Stimulated activated CD4-positive, alpha-beta T cell treated with anti-CD3 and anti-CD28 coated beads, Interleukin-4, amount 100 ng/mL, for 4 hours (primary cell): Measurements from ENCODE around the gene LRMDA.
"Not testable (repeated sequence)": the region's sequence is repeated elsewhere in the genome, so short reads cannot be mapped to it uniquely, and the experiment has no call there.

ENCODE experiments used
- DNase-seq, 2 experiments: peaks; one replicate each; pipeline ENCODE4 v3.0.0-alpha.2; 2020

The LRMDA gene

DNA sequence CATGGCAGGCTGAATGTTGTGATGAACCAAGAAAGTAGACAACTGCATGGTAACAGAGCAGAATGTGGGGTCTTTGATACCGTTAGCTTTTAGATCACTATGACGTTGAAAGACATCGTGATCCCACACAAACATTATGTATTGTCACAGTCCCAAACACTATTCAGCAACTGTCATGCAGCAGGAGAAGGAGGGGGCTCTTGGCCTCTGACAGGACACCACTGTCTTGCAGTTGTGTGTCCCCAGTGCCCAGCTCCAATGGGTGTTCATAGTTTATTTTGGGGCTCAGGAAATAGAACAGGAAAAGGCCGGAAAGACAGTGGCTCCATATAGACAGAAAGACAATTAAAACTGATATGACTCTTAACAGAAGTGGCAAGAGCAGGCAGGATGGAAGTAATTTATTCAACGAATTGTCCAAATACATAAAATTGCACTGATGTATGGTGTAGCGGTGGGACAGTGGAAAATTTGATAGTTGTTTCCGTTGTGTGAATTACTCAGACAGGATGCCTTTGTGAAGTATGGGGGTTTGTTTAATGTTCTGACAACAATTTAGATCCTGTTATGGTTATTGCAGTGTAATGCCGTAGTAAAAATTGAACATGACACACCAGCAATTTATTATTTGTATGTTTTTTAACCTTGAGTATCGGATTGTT lies 292.0 kb downstream of the LRMDA start:
- no peak for DNase-seq

DNA sequence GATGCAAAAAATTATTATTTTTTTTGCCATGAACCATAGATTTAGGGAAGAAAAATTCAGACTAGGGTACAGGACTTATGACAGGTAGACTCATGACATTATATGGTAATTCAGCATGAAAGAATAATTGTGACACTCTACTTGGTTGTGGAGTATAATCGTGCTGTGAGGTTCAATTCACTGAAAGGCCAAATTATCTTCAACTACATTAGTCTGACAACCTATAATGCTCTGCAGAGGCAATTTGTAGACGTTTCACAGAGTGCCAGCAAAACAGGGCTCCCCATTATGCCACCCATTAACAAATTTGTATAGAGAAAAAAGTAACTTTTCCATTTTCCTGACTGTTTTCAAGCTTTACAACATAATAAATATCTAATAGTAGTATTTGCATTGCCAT lies 292.6 kb downstream of the LRMDA start:
- DNase-seq, result no peak

GRCh38 chr10:75726522-75727483 lies 295.4 kb downstream of the LRMDA start:
- DNase-seq, result no peak

GRCh38 chr10:75730847-75731246 lies 299.4 kb downstream of the LRMDA start:
- DNase-seq, result no peak

DNA sequence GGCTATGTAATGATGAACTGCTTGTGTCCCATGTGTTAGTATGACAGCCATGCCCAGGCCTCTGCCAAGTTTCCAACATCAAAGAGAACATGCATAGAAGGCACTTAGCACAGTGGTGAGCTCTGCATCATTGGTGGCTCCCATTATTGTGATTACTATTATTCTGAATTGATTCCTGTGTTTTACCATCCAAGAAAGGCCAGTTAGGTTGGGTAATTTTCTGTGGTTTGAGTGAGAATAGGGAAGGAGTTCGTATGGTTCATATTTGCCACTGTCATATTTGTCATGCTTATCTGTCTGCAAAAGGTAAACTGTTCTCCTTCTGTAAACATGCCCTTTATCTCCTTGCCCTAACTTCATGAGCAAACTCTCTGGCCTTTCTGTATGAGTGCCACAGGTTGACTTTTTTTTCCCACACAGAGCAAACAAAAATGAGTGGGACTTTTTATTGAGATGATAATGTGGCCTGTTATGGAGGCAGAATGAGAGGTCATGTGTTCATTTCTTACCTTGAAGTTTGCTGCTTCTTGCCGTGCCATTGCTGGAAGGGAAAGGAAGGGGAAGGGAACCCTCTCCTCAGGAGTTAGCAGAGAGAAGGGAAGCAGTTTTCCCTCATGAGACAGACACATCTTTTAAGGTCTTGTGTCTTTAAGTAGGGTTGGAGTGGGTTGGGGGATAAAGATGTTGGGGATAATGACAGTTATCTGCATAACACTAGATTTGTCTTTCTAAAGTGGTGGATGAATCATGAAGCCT lies 301.9 kb downstream of the LRMDA start:
- DNase-seq, result no peak

- no peak for DNase-seq
Observed at GRCh38 chr10:75736151-75736640, 304.8 kb downstream of the LRMDA start.

DNA sequence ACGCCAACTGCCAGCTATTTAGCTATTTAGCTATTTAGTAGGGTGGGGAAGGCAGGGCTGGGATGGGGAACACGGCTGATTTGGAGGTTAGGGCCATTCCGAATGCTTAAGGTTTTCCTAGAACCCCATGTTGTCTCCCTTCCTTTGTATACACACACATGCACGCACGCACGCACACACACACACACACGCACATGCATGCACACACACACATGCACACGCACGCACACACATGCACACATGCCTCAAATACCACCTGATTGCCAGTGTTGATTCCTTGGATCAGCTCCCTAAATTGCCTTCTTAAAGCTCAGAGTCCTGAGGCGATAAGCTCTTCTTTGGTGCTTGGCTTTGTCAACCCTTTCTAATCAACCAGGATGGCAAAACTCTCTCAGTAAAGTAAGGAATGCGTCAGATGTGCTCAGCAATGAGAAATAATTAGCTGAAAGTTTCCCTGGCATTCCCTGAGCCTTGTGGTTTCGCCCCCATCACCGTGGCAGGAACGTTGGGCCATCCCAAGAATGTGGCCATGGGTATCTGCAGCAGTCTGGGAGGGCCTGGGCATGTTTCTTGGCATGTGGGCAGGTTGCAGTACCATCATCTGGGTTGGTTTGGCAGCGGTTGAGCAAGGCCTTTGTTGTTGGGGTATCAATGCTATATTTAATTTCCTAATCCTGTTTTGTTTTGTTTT lies 305.6 kb downstream of the LRMDA start:
- DNase-seq, result no peak

DNA sequence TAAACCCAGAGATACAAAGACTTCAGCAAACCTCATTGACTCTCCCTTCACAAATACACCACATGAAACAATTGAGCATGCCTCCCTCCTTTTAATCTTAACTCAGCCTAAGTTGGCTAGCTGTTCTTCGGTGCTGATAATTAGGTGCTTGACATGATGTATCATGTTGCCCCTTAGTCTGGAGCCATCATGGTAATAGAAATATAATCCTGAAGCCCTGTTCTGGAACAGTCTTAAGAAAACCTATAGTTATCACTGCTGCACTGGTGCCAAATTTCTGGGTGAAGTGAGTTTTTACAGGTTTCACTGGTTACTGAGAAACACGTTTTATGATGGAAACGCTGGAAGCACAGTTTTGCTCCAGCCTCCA lies 306.1 kb downstream of the LRMDA start:
- no peak for DNase-seq

- DNase-seq, result no peak
Observed at GRCh38 chr10:75738924-75739323, 307.5 kb downstream of the LRMDA start.

GRCh38 chr10:75739414-75740143 lies 308.2 kb downstream of the LRMDA start:
- no peak for DNase-seq

DNA sequence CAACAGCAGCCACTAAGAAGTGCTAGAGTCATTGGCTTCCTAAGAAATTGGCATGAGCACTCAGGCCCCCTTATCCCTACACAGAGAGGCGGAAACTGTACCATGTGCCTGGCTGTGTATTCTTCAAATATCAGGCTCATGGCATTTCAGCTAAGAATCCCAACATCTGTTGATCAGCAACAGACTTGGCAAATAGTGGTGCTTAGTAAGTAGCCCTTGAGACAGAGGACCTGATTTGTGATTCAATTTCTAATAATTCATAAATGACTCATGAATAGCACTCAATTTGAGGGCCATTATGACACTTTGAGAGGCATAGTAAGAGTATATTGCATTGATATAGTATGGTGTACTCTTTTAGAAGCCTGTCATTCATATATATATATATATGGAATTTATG lies 309.1 kb downstream of the LRMDA start:
- no peak for DNase-seq

DNA sequence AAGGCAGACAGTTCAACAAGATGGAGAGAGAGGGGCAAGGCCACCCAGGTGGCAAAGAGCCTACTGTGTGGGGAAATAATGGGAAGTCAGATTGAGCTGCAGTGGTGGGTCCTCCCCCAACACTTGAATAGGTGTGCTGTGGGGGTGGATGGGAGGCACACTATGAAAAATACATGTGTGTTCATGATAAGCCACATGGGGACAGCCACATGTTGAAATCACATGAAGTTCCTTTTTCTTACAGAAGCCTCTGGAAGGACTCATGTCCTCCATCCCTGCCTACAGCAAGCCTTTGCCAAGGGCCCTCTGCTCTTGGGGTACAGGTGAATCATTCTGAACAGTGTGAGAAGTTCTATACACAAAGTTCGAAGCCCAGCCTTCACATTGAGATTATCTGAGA lies 310.9 kb downstream of the LRMDA start:
- DNase-seq, result no peak

DNA sequence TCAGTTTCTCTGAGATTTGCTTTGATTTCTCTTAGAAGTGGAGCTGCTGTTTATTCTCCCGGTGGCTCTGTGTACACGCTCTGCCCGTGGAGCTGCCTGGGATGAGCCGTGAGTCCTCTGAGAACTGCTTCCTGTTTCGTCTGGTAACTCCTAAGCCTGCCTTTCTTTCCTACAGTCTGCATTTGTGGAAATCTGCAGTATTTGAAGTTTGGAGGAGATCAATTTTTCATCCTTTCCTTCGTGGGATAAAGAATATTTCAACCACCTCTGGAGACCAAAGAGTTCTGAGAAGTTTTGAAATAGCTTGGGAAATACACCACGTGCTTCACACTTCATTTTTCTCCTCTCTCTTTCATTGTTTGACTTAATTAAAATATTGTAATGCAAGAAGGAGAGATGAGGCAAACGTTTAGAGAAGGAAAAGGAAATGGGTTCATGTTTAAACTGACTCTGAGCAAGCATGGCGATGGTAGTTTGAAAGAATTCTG lies 311.9 kb downstream of the LRMDA start:
- DNase-seq, result no peak

- no peak for DNase-seq
Observed at GRCh38 chr10:75744261-75744660, 312.8 kb downstream of the LRMDA start.

GRCh38 chr10:75746356-75746755 lies 314.9 kb downstream of the LRMDA start:
- DNase-seq, result no peak

GRCh38 chr10:75750093-75750875 lies 318.9 kb downstream of the LRMDA start:
- not testable (repeated sequence) for DNase-seq

- DNase-seq, result no peak
Observed at GRCh38 chr10:75751232-75751631, 319.8 kb downstream of the LRMDA start.

- DNase-seq, result no peak
Observed at GRCh38 chr10:75753621-75754020, 322.2 kb downstream of the LRMDA start.

- DNase-seq, result no peak
Observed at GRCh38 chr10:75754096-75754831, 322.8 kb downstream of the LRMDA start.

- DNase-seq, result no peak
Observed at GRCh38 chr10:75755528-75755927, 324.1 kb downstream of the LRMDA start.
